OCI-LY7 (cell line): ENCODE data around the gene VASP. TPM values are rescaled to one million over a fixed set of nuclear protein-coding genes. Genes with fewer than 3 reads are reported as not detected.

Experiments used
- BruUV-seq: library from RNA; stranded (reverse); fragments of 400-500 nt; replicated peaks from 2 replicates; lab custom pipeline; 2021; lab: Mats Ljungman, UMichigan
- CTCF ChIA-PET: fragments of 300-600 bp; sonication (Branson Sonifier 250); formaldehyde crosslinking; loops from one replicate; lab custom pipeline; 2022; ENCODE audit warnings: antibody characterized with exemption; ENCODE audit not compliant: unreplicated experiment; lab: Charles Lee
- POLR2A ChIA-PET: fragments of 300-600 bp; sonication (Branson Sonifier 250); formaldehyde crosslinking; loops from one replicate; lab custom pipeline; 2022; ENCODE audit warnings: antibody characterized with exemption; lab: Charles Lee
- DNase-seq: peaks from one replicate; pipeline ENCODE4 v3.0.0-alpha.2; 2015; ENCODE audit warnings: low spot score
- H2AFZ ChIP-seq: fragments of 200-600 bp; sonication (generic), shearing (Covaris generic); 2 replicates; pipeline ENCODE4 v1.6.1; 2014; ENCODE audit warnings: mild to moderate bottlenecking, antibody characterized with exemption, low read length, moderate library complexity
- H3K27ac ChIP-seq: fragments of 200-600 bp; sonication (generic); 2 replicates; pipeline ENCODE4 v1.5.1; 2014; ENCODE audit warnings: mixed run types, low read depth, mild to moderate bottlenecking, moderate library complexity, low read length, inconsistent platforms; ENCODE audit not compliant: poor library complexity, severe bottlenecking
- H3K36me3 ChIP-seq: fragments of 200-600 bp; sonication (generic); 2 replicates; pipeline ENCODE4 v1.6.1; 2014; ENCODE audit warnings: mild to moderate bottlenecking, antibody characterized with exemption, low read length, moderate library complexity, mixed read lengths; ENCODE audit not compliant: insufficient read depth
- H3K4me1 ChIP-seq: fragments of 200-600 bp; sonication (generic); 2 replicates; pipeline ENCODE4 v1.5.1; 2014; ENCODE audit warnings: mild to moderate bottlenecking, low read length; ENCODE audit not compliant: insufficient read depth, poor library complexity, severe bottlenecking
- H3K4me2 ChIP-seq: fragments of 200-600 bp; sonication (generic); 2 replicates; pipeline ENCODE4 v1.6.1; 2014; ENCODE audit warnings: mild to moderate bottlenecking, low read length
- H3K4me3 ChIP-seq: fragments of 200-600 bp; sonication (generic); 2 replicates; pipeline ENCODE4 v1.5.1; 2014; ENCODE audit warnings: mild to moderate bottlenecking, low read depth, low read length; ENCODE audit not compliant: poor library complexity, severe bottlenecking
- H3K79me2 ChIP-seq: fragments of 200-600 bp; sonication (generic); 2 replicates; pipeline ENCODE4 v1.6.1; 2016; ENCODE audit warnings: low read depth, mild to moderate bottlenecking, low read length, moderate library complexity, mixed read lengths; ENCODE audit not compliant: insufficient read depth
- H3K9me2 ChIP-seq: fragments of 200-600 bp; sonication (generic); 2 replicates; pipeline ENCODE4 v1.6.1; 2016; ENCODE audit warnings: mild to moderate bottlenecking, low read length, mixed read lengths; ENCODE audit not compliant: insufficient read depth
- H3K9me3 ChIP-seq: fragments of 200-600 bp; sonication (generic); 2 replicates; pipeline ENCODE4 v1.6.1; 2014; ENCODE audit warnings: mild to moderate bottlenecking, mixed run types, low read length, mixed read lengths
- H4K20me1 ChIP-seq: fragments of 200-600 bp; sonication (generic); 2 replicates; pipeline ENCODE4 v1.6.1; 2014; ENCODE audit warnings: mild to moderate bottlenecking, antibody characterized with exemption, low read length, moderate library complexity, mixed read lengths; ENCODE audit not compliant: insufficient read depth
- CTCF ChIP-seq: fragments of 200-600 bp; sonication (generic); conservative IDR thresholded peaks from 2 replicates; pipeline ENCODE4 v1.5.1; 2014; ENCODE audit warnings: mild to moderate bottlenecking, antibody characterized with exemption, low read length, moderate library complexity, mixed read lengths
- EZH2phosphoT487 ChIP-seq: fragments of 200-600 bp; sonication (generic); IDR thresholded peaks from 2 replicates; pipeline ENCODE4 v1.6.1; 2018; ENCODE audit warnings: low read depth, borderline replicate concordance, mild to moderate bottlenecking, mixed run types, antibody characterized with exemption, low read length, moderate library complexity, mixed read lengths
- intact Hi-C: fragments of 100-400 bp; cut with micrococcal nuclease; formaldehyde crosslinking; loops from one replicate; pipeline ENCODE4 v1.10.0; 2022; ENCODE audit not compliant: unreplicated experiment
- total RNA-seq, 2 experiments: library from RNA; depleted of rRNA in 1 of 2; stranded (reverse); fragments of >200 nt in 1 of 2; shearing (Covaris generic) in 1 of 2; gene quantifications; 2 replicates each; pipeline ENCODE4 v1.2.3, GENCODE V29; 2014 to 2022

VASP gene
- total RNA-seq, 2 experiments from 2014 or later = 39.6 to 62.8 TPM

- BruUV-seq = no TSS peak
- no peak for DNase-seq
These were observed 10.8 kb upstream of the VASP start for GRCh38 chr19:45496349-45496953.

GRCh38 chr19:45497791-45498190 is 9.5 kb upstream of the VASP start:
- no peaks in the 10 kb centered on the region for H3K9me3 ChIP-seq
- no peaks in the 10 kb centered on the region for H3K79me2 ChIP-seq
- H3K4me1 ChIP-seq = peaks cover 48% of the 10 kb centered on the region
- no peaks in the 10 kb centered on the region for H4K20me1 ChIP-seq
- no peak for DNase-seq
- TF ChIP-seq CTCF (no peak), EZH2phosphoT487 (no peak)
- H3K36me3 ChIP-seq = no peaks in the 10 kb centered on the region
- H3K9me2 ChIP-seq = no peaks in the 10 kb centered on the region
- POLR2A ChIA-PET = no interaction called here
- no peak overlapping the region for H2AFZ ChIP-seq
- no peak overlapping the region for H3K27ac ChIP-seq
- intact Hi-C loops = no loop called here
- peak overlapping the region; percentile 24 for H3K4me3 ChIP-seq
- no TSS peak for BruUV-seq
- H3K4me2 ChIP-seq = peak overlapping the region; percentile 43; the same call in 1 of the 2 replicates
- CTCF ChIA-PET = no interaction called here

More at GRCh38 chr19:45496349-45496953, 10.8 kb upstream of the VASP start:
- Histone ChIP-seq H3K27ac (no peak overlapping the region), H3K9me2 (no peaks in the 10 kb centered on the region), H4K20me1 (no peaks in the 10 kb centered on the region), H3K4me3 (peak overlapping the region; percentile 69), H3K9me3 (no peaks in the 10 kb centered on the region), H3K4me1 (peaks cover 51% of the 10 kb centered on the region), H3K4me2 (peak overlapping the region; percentile 79), H3K79me2 (no peaks in the 10 kb centered on the region), H3K36me3 (no peaks in the 10 kb centered on the region), H2AFZ (no peak overlapping the region)
- intact Hi-C loops = no loop called here
- CTCF ChIA-PET = interaction anchor here (0.6 kb wide), 1 partner anchor 118 kb away, joined by 3 read pairs; no protein-coding TSS in a partner anchor
- no peak for TF ChIP-seq CTCF
- no peak for TF ChIP-seq EZH2phosphoT487
- POLR2A ChIA-PET = interaction anchor here (0.6 kb wide), 1 partner anchor 71 kb away, joined by 3 read pairs; no protein-coding TSS in a partner anchor
